IMR-90 (cell line): ENCODE measurements around the gene UBE2N. TPM values are rescaled to one million over a fixed set of nuclear protein-coding genes. Genes with fewer than 3 reads are reported as not detected.

ENCODE experiments used
- ATAC-seq: fragments of 200-7000 bp; cut with Tn5 transposase; 2 replicates; pipeline ENCODE4 v1.9.1; 2020; ENCODE audit warnings: low read depth, mild to moderate bottlenecking, moderate library complexity
- BruUV-seq: library from RNA; stranded (reverse); fragments of 400-500 nt; replicated peaks from 2 replicates; lab custom pipeline; 2021; lab: Mats Ljungman, UMichigan
- CTCF ChIA-PET: fragments of 300-600 bp; formaldehyde crosslinking; extraction: SDS; loops from one replicate; lab custom pipeline; 2021; ENCODE audit warnings: antibody characterized with exemption; lab: Yijun Ruan, JAX
- POLR2A ChIA-PET: fragments of 300-600 bp; sonication (Branson Sonifier 250); formaldehyde crosslinking; loops from one replicate; lab custom pipeline; 2022; ENCODE audit warnings: antibody characterized with exemption; ENCODE audit not compliant: unreplicated experiment; lab: Charles Lee
- DNase-seq: peaks from one replicate; pipeline ENCODE4 v3.0.0; 2013
- H2AFZ ChIP-seq: replicated peaks from 2 replicates; pipeline ENCODE3; 2013; ENCODE audit warnings: low read length, mild to moderate bottlenecking; ENCODE audit not compliant: poor library complexity
- H2AK5ac ChIP-seq: 2 replicates; pipeline ENCODE4 v1.6.1; 2013; ENCODE audit warnings: low read depth, low read length, inconsistent platforms
- H2AK9ac ChIP-seq: replicated peaks from 2 replicates; pipeline ENCODE3; 2013; ENCODE audit warnings: mild to moderate bottlenecking, low read depth, low read length, moderate library complexity; ENCODE audit not compliant: poor library complexity
- H2BK120ac ChIP-seq: 2 replicates; pipeline ENCODE4 v1.6.1; 2013; ENCODE audit warnings: low read depth, low read length, inconsistent platforms
- H2BK15ac ChIP-seq: 3 replicates; pipeline ENCODE4 v1.6.1; 2013; ENCODE audit warnings: low read depth, low read length, inconsistent platforms
- H2BK20ac ChIP-seq: 2 replicates; pipeline ENCODE4 v1.6.1; 2013; ENCODE audit warnings: low read depth, mild to moderate bottlenecking, inconsistent platforms, low read length, moderate library complexity
- H2BK5ac ChIP-seq: 2 replicates; pipeline ENCODE4 v1.6.1; 2013; ENCODE audit warnings: mild to moderate bottlenecking, low read depth, low read length, inconsistent platforms; ENCODE audit not compliant: poor library complexity, severe bottlenecking
- H3K14ac ChIP-seq: replicated peaks from 2 replicates; pipeline ENCODE4 v1.6.1; 2013; ENCODE audit warnings: low read depth, low read length, inconsistent platforms
- H3K18ac ChIP-seq: 2 replicates; pipeline ENCODE4 v1.6.1; 2013; ENCODE audit warnings: low read depth, low read length, control low read depth
- H3K23ac ChIP-seq: 2 replicates; pipeline ENCODE4 v1.6.1; 2013; ENCODE audit warnings: low read depth, low read length, inconsistent platforms
- H3K27ac ChIP-seq: 2 replicates; pipeline ENCODE4 v1.5.1; 2013; ENCODE audit warnings: mild to moderate bottlenecking, control low read depth, low read length; ENCODE audit not compliant: insufficient read depth
- H3K27me3 ChIP-seq: 2 replicates; pipeline ENCODE4 v1.6.1; 2013; ENCODE audit warnings: low read length; ENCODE audit not compliant: control insufficient read depth, insufficient read depth
- H3K36me3 ChIP-seq: 2 replicates; pipeline ENCODE4 v1.6.1; 2013; ENCODE audit warnings: low read length, mixed read lengths; ENCODE audit not compliant: control insufficient read depth, insufficient read depth
- H3K4ac ChIP-seq: 2 replicates; pipeline ENCODE4 v1.6.1; 2013; ENCODE audit warnings: low read depth, low read length, inconsistent platforms
- H3K4me1 ChIP-seq: 2 replicates; pipeline ENCODE4 v1.6.1; 2013; ENCODE audit warnings: low read length, mixed read lengths; ENCODE audit not compliant: control insufficient read depth, insufficient read depth
- H3K4me2 ChIP-seq: 2 replicates; pipeline ENCODE4 v1.6.1; 2013; ENCODE audit warnings: low read depth, mild to moderate bottlenecking, control low read depth, low read length, moderate library complexity
- H3K4me3 ChIP-seq: 2 replicates; pipeline ENCODE4 v1.5.1; 2013; ENCODE audit warnings: low read depth, mild to moderate bottlenecking, control low read depth, low read length, moderate library complexity; ENCODE audit not compliant: insufficient read depth
- H3K56ac ChIP-seq: 2 replicates; pipeline ENCODE4 v1.6.1; 2013; ENCODE audit warnings: low read length, inconsistent platforms; ENCODE audit not compliant: insufficient read depth; ENCODE audit errors: extremely low read depth
- H3K79me1 ChIP-seq, 2 experiments: 2 replicates each; pipeline ENCODE4 v1.6.1; 2013; ENCODE audit warnings: low read length in 2 of 2, inconsistent platforms in 1 of 2, low read depth in 1 of 2
- H3K9ac ChIP-seq: 2 replicates; pipeline ENCODE4 v1.6.1; 2013; ENCODE audit warnings: low read depth, low read length, control low read depth
- H3K9me1 ChIP-seq: 2 replicates; pipeline ENCODE4 v1.6.1; 2013; ENCODE audit warnings: low read length, inconsistent platforms; ENCODE audit not compliant: insufficient read depth
- H3K9me3 ChIP-seq: 2 replicates; pipeline ENCODE4 v1.6.1; 2013; ENCODE audit warnings: low read length; ENCODE audit not compliant: control insufficient read depth, insufficient read depth
- H4K20me1 ChIP-seq: 2 replicates; pipeline ENCODE4 v1.6.1; 2013; ENCODE audit warnings: low read length, inconsistent platforms; ENCODE audit not compliant: insufficient read depth
- H4K5ac ChIP-seq: 2 replicates; pipeline ENCODE4 v1.6.1; 2013; ENCODE audit warnings: mild to moderate bottlenecking, low read depth, low read length, control low read depth
- H4K8ac ChIP-seq, 2 experiments: 2 replicates each; pipeline ENCODE4 v1.6.1; 2013; ENCODE audit warnings: low read depth in 2 of 2, low read length in 2 of 2, control low read depth in 1 of 2, inconsistent platforms in 1 of 2
- H4K91ac ChIP-seq: 2 replicates; pipeline ENCODE4 v1.6.1; 2013; ENCODE audit warnings: low read depth, low read length, inconsistent platforms; ENCODE audit not compliant: insufficient read depth
- BHLHE40 ChIP-seq: fragments of 150-350 bp; IDR thresholded peaks from 2 replicates; pipeline ENCODE4 v1.6.1; 2016; ENCODE audit warnings: mild to moderate bottlenecking, low read depth, low read length
- CEBPB ChIP-seq: IDR thresholded peaks from 2 replicates; pipeline ENCODE4 v1.6.1; 2012; ENCODE audit warnings: low read depth, low read length, improper control_type of control experiment
- CHD1 ChIP-seq: IDR thresholded peaks from 2 replicates; pipeline ENCODE4 v1.6.1; 2012; ENCODE audit warnings: low read depth, low read length, improper control_type of control experiment
- MAFK ChIP-seq: IDR thresholded peaks from 2 replicates; pipeline ENCODE4 v1.6.1; 2012; ENCODE audit warnings: low read depth, low read length, improper control_type of control experiment
- MAZ ChIP-seq: IDR thresholded peaks from 2 replicates; pipeline ENCODE4 v1.6.1; 2012; ENCODE audit warnings: low read depth, mild to moderate bottlenecking, low read length, improper control_type of control experiment, moderate library complexity, borderline replicate concordance
- POLR2A ChIP-seq: IDR thresholded peaks from 2 replicates; pipeline ENCODE4 v1.6.1; 2012; ENCODE audit warnings: mild to moderate bottlenecking, low read depth, low read length
- WGBS, 2 experiments: methylation state at CpG; one replicate each; pipeline versions ENCODE4 v1.1.5 to v1.1.7; 2013; ENCODE audit warnings: missing lambda C conversion rate in 2 of 2; ENCODE audit not compliant: insufficient read length in 1 of 2; ENCODE audit errors: extremely low coverage in 2 of 2; 5-methylcytosine and 5-hydroxymethylcytosine counted together
- dilution Hi-C: fragments of 300-500 bp; cut with HindIII; formaldehyde crosslinking; loops from one replicate; pipeline ENCODE4 v1.14.3; 2018; ENCODE audit warnings: low sequenced_read_pairs; ENCODE audit not compliant: unreplicated experiment
- in situ Hi-C: fragments of 300-500 bp; cut with MboI; formaldehyde crosslinking; loops from 3 replicates; pipeline ENCODE4 v1.14.3; 2019; ENCODE audit warnings: low sequenced_read_pairs, inconsistent platforms, mixed read lengths
- intact Hi-C: fragments of 100-400 bp; cut with micrococcal nuclease; formaldehyde crosslinking; loops from 2 replicates; pipeline ENCODE4 v1.10.0; 2022
- polyA plus RNA-seq, 3 experiments: library from polyadenylated mRNA; depleted of rRNA; stranded (reverse); fragments of >200 nt; gene quantifications; 2 replicates each; pipeline ENCODE4 v1.2.3, GENCODE V29; 2012; ENCODE audit warnings: low replicate concordance in 1 of 3
- total RNA-seq: library from RNA; depleted of rRNA; stranded (reverse); fragments of >200 nt; gene quantifications from 2 replicates; pipeline ENCODE4 v1.2.3, GENCODE V29; 2012
- TF ChIP-seq, protein P1 (sequence below): fragments of 150-350 bp; IDR thresholded peaks from 2 replicates; pipeline ENCODE4 v1.6.1; 2017; ENCODE audit warnings: mild to moderate bottlenecking, antibody characterized with exemption, low read length, low read depth

The UBE2N gene
- total and polyA plus RNA-seq, 2 of the 4 experiments (the other 2 are of a cell fraction): 64.5 to 103 TPM

DNA sequence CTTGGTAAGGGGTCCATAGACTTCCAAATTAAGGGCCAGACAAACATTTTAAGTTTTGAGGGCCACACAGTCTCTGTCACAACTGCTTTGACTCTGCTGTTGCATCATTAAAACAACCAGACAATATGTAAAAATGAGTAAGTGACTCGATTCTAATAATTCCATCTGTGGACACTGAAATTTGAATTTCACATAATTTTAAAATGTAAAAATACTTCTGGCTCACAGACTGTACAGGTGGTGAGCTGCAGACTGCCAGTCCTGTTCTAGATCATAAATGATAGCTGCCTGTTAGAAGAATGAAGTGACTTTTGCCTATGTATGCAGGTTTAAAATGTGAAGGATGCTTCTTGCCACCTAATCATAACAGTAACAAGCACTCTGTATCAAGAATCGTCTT lies 48.3 kb downstream of the UBE2N start:
- H2AK5ac ChIP-seq: no peak overlapping the region
- H4K8ac ChIP-seq: no peak overlapping the region
- dilution Hi-C loops (loop anchor here (25.0 kb wide), 1 partner anchor 406 kb away; no protein-coding TSS in a partner anchor), in situ Hi-C loops (no loop called here), intact Hi-C loops (no loop called here)
- H2AK9ac ChIP-seq: no peak overlapping the region
- H3K27me3 ChIP-seq: no peaks in the 10 kb centered on the region
- no TSS peak for BruUV-seq
- no peak overlapping the region for H3K14ac ChIP-seq
- peaks cover 20% of the 10 kb centered on the region for H3K36me3 ChIP-seq
- TF ChIP-seq, protein P1, sequence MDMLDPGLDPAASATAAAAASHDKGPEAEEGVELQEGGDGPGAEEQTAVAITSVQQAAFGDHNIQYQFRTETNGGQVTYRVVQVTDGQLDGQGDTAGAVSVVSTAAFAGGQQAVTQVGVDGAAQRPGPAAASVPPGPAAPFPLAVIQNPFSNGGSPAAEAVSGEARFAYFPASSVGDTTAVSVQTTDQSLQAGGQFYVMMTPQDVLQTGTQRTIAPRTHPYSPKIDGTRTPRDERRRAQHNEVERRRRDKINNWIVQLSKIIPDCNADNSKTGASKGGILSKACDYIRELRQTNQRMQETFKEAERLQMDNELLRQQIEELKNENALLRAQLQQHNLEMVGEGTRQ: no peak
- TF ChIP-seq POLR2A (no peak), MAZ (no peak), MAFK (no peak), CHD1 (no peak), BHLHE40 (no peak), CEBPB (no peak)
- H3K4me3 ChIP-seq: no peak overlapping the region
- no peak overlapping the region for H3K9ac ChIP-seq
- H2BK120ac ChIP-seq: no peak overlapping the region
- H3K4ac ChIP-seq: no peak overlapping the region
- H3K9me1 ChIP-seq: peaks cover 8% of the 10 kb centered on the region
- no peak overlapping the region for H3K18ac ChIP-seq
- no peak overlapping the region for H2BK5ac ChIP-seq
- H2AFZ ChIP-seq: no peak overlapping the region
- peaks cover 28% of the 10 kb centered on the region for H4K20me1 ChIP-seq
- peaks cover 13 to 63% of the 10 kb centered on the region in 2 experiments for H3K79me1 ChIP-seq
- peaks cover 6% of the 10 kb centered on the region for H3K4me1 ChIP-seq
- no peak overlapping the region for H3K27ac ChIP-seq
- DNase-seq (no peak), ATAC-seq (no peak)
- no peak overlapping the region for H3K23ac ChIP-seq
- H3K4me2 ChIP-seq: no peak overlapping the region
- H4K5ac ChIP-seq: no peak overlapping the region
- no peak overlapping the region for H4K91ac ChIP-seq
- no peak overlapping the region for H2BK20ac ChIP-seq
- no peak overlapping the region for H3K56ac ChIP-seq
- H2BK15ac ChIP-seq: no peak overlapping the region
- POLR2A ChIA-PET: no interaction called here
- no CpG with 5 or more reads among the region's 2 CpGs for WGBS, 2 experiments
- H3K9me3 ChIP-seq: no peaks in the 10 kb centered on the region
- CTCF ChIA-PET: interaction anchor here (1.1 kb wide), 1 partner anchor 12 kb away, joined by 3 read pairs; no protein-coding TSS in a partner anchor
